ENCODE measurements around the gene LAMA2. TPM values are rescaled to one million over a fixed set of nuclear protein-coding genes. Genes with fewer than 3 reads are reported as not detected.

LAMA2 gene
- total RNA-seq, 1 experiment from 2014 or later = 8.2 TPM

- BruUV-seq (replicated peaks) = no TSS peak
- Histone ChIP-seq H3K9me2 (ENCODE audit: insufficient read depth) (no peaks in the 10 kb centered on the region), H3K79me2 (ENCODE audit: insufficient read depth, low read length) (no peaks in the 10 kb centered on the region), H3K9ac (ENCODE audit: low read length) (no peak overlapping the region), H3K27ac (ENCODE audit: low read depth, low read length) (no peak overlapping the region), H3K27me3 (ENCODE audit: insufficient read depth, low read length) (no peaks in the 10 kb centered on the region), H4K20me1 (ENCODE audit: insufficient read depth) (no peaks in the 10 kb centered on the region), H3K9me3 (ENCODE audit: control insufficient read depth in 1 of 2, insufficient read depth in 1 of 2, low read depth in 1 of 2, low read length in 2 of 2) (no peaks in the 10 kb centered on the region), H2AFZ (ENCODE audit: low read depth, low read length, poor library complexity, severe bottlenecking) (no peak overlapping the region), H3K4me1 (ENCODE audit: control insufficient read depth in 1 of 2, insufficient read depth in 2 of 2, low read length in 2 of 2) (no peaks in the 10 kb centered on the region), H3K36me3 (ENCODE audit: control insufficient read depth in 1 of 2, insufficient read depth in 2 of 2, low read length in 2 of 2) (no peaks in the 10 kb centered on the region), H3K4me3 (replicated peaks in 1 of 2; ENCODE audit: low read depth in 1 of 2, low read length in 2 of 2) (no peak overlapping the region), H3K4me2 (ENCODE audit: low read length) (no peak overlapping the region)
- DNase-seq (ENCODE audit: low read depth, low spot score) (no peak), ATAC-seq (no peak)
- ChIA-PET CTCF (no interaction called here), RAD21 (ENCODE audit: low non-redundant PET in 1 of 2, low total read pairs in 2 of 2, uncharacterized antibody in 2 of 2, unreplicated experiment in 2 of 2) (no interaction called here), POLR2A (no interaction called here)
- no peak for TF ChIP-seq POLR2AphosphoS5 (IDR thresholded peaks at IDR 0.05; ENCODE audit: low read depth, low read length)
- no peak for TF ChIP-seq MAX (IDR thresholded peaks at IDR 0.05)
- TF ChIP-seq ZNF274 (IDR thresholded peaks at IDR 0.05; ENCODE audit: low read depth, low read length) = no peak
- no peak for TF ChIP-seq EZH2phosphoT487 (IDR thresholded peaks at IDR 0.05; ENCODE audit: borderline replicate concordance)
- TF ChIP-seq CEBPB (IDR thresholded peaks at IDR 0.05; ENCODE audit: low read depth) = no peak
- TF ChIP-seq ZBTB33 (IDR thresholded peaks at IDR 0.05; ENCODE audit: extremely low read depth, insufficient replicate concordance, low read length) = no peak
- no peak for TF ChIP-seq SP1 (IDR thresholded peaks at IDR 0.05; ENCODE audit: low read depth)
- no peak for TF ChIP-seq ELF1 (IDR thresholded peaks at IDR 0.05; ENCODE audit: borderline replicate concordance, low read depth)
- no peak for TF ChIP-seq REST (IDR thresholded peaks at IDR 0.05; ENCODE audit: low read depth)
- no peak for TF ChIP-seq EZH2 (IDR thresholded peaks at IDR 0.05)
- no peak for TF ChIP-seq SIN3A (IDR thresholded peaks at IDR 0.05; ENCODE audit: low read depth)
- no peak for TF ChIP-seq EGR1 (IDR thresholded peaks at IDR 0.05; ENCODE audit: low read depth)
- no peak for TF ChIP-seq FOSL1 (IDR thresholded peaks at IDR 0.05; ENCODE audit: low read depth)
- intact Hi-C loops (cut with micrococcal nuclease) = no loop called here
These were observed 114.9 kb downstream of the LAMA2 start for GRCh38 chr6:128997880-128998279.
